Stimulated activated CD4-positive, alpha-beta T cell treated with anti-CD3 and anti-CD28 coated beads, Interleukin-2, amount 100 ng/mL, for 48 hours (primary cell): ENCODE data around the gene MCEE.
"Not testable (repeated sequence)": the region's sequence is repeated elsewhere in the genome, so short reads cannot be mapped to it uniquely, and the experiment has no call there.

Experiments used
- DNase-seq, 2 donors: peaks; one replicate each; pipeline ENCODE4 v3.0.0-alpha.2; 2020

Gene MCEE

DNA sequence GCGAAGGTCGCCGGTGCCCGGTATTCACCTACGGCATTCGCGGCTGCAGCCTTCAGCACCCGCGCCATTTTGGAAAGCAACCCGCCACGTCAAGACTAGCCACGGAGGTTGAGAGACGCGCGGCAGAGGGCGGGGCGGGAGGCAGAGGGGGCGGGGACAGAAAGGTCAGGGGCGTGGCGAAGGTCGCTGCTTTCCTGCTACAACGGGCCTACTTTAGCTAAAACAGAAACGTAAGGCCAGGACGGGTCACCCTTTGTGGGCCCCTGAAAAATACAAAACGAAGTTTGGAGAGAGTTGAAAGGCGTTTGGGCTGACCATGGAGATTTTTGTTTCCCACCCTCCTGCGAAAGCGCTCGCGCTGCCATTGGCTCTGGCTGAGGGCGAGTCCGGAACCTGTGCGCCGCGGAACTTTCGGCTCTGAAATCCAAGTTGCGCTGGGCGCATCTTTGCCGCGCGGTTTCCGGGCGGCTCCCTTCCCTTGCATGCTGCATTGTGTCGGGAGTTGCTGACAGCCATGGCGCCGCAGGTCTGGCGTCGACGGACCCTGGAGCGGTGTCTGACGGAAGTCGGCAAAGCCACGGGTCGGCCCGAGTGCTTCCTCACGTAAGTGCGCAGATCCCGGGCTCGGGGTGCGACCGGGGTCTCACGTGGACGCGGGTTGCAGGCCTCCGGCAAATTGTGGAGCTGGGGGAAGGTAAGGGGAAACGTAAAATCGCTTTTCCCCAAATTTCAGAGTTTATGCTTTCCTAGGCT lies at the start of gene MCEE, which contains the start of gene MPHOSPH10:
MCEE (minus strand) TSS at position 78 of the 753 bp plus-strand sequence; CDS start at position 68, 10 bp downstream.
MPHOSPH10 (plus strand) TSS at position 483 of the 753 bp plus-strand sequence; CDS start at position 515, 32 bp downstream.
- DNase-seq: peak; percentile 85 to 87

DNA sequence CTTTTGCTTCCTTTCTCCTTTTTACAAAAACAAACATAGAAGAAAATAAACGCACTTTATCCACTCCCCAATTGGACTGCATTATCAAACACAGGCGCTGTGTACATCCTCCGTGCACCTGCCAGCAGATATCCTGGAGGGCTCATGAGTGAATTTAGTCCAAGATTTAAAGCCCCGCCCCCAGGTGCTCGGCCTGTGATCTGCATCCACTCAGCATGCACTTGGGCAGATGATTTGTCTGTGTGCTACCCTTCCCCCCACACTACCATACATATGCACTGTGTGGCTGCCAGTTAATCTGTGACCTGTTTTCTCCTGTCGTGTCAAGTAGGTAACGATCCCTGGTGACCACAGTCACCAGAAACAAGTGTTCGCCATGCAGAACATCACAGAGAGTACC lies 48.8 kb upstream of the MCEE start:
- not testable (repeated sequence) for DNase-seq

DNA sequence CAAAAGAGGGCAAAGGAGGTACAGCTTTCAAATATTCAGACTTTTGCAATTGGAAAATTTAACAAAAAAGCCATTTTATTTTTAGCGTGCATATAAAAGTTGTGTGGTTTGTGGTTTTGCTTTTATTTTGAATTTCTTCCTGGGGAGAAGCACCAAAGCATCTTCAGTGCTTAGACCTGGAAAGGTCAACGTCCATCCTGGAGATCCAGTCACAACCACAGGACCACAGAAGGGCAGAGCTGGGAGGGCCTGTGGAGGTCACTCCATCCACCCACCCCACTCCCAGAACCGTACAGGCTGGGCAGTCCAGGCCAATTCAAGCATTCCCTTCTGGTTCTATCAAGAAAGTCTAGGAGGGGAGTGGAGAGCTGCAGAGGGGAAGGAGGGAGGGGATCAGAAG lies 44.2 kb upstream of the MCEE start:
- DNase-seq: no peak

DNA sequence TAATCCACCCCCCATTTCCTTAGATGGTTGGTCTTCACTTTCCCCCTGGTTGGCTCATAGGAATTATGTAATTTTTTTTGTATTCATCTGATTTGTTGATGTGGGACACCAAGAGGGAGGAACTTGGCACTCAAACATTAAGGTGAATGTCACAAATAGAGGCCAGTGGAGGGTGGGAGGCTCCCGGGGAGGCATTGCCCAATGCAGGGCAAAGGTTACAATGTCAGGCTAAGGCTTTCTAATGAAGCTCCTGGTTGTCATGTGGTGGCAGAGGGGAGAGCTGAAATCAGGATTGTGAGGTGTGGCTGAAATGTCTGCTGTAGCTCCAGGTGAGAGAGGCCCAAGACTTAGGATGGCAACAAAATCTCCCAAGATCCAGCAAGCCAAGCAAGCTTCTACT lies 43.1 kb upstream of the MCEE start:
- DNase-seq: no peak

DNA sequence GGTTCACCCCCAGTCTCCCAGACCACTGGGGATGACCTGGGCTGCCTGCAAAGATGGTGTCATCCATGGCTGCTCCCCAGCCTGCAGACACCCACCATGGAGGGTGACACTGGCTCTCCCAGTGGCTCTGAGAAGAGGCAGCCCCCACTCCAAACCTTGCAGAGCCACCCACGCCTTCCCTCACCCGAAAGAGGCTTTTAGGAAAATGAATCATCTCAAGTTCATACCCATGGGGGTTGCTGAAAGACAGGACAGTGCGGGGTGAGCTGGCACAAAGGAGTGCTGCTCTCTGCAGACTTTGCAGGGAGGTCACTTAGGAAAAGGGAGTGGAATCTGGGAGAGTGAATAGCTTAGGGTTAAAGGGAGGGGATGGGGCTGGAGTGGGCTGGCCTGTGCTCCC lies 36.8 kb upstream of the MCEE start:
- no peak for DNase-seq

DNA sequence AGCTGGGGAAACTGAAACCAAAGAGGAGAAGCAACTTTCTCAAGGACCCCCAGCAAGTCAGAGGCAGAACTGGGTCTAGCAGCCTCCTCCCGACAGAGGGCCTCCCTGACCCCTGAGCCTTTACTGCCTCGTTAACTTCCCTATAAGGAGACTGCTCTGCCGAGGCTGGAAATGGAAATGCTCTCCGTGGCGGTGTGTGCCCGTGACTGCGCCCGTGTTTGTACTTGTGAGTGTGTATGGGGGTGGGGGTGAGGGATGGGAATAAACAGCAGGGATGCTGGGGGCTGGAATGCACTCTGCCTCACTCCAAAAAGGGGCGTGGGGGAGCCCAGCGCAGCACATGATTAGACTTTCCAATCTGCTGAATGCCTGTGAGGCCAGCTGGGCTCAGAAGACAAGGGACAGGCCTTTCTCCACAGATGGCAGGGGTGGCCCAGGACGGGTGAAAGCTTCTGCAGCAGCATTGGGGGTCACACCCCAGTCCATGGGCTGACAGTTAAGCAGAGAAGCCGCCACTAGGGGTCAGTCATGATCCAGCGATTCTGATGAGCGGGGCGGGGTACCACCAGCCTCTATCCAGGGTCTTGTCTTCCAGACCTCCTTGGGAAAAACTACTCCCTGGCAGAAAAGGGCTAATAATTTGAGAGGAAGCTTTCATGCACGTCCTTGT lies 27.2 kb upstream of the MCEE start:
- peak; percentile 64 to 67 for DNase-seq

DNA sequence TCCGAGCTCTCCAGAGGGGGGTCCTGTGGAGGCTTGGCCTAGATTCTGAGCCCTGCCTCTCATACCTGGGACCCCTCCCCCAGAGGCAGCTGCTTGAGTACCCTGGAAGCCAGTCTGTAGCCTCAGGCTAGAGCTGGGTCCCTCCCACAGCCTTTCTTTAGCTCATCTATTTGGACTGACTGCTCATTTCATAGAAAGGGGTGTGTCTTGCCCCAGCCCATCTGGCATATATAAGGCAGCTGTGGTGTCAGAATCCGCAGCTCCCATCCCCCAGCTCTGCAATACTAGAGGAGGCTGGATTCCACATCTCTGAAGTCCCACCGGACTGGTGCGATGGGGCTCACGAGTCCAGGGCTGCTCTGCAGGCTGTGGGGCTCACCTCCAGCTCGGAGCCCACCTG lies 26.5 kb upstream of the MCEE start:
- DNase-seq: no peak

DNA sequence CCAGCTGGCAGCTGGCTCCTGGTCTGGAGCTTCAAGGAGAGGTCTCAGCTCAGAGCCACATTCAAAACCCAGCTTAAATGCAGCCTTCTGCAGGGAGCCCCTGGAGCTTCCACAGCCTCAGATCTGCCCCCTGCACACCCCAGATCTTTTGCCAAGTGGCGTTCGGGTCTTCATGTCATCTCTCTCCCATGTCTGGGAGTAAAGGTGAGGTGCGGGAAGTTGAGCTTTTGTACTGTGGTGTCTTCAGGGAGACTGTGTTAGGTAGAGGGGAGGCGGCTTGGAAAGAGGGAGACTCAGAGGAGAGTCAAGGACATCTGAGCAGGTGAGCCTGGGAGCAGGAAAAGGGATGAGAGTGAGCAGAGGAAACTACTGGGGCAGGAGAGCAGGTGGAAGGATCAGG lies 25.8 kb upstream of the MCEE start:
- DNase-seq: no peak

DNA sequence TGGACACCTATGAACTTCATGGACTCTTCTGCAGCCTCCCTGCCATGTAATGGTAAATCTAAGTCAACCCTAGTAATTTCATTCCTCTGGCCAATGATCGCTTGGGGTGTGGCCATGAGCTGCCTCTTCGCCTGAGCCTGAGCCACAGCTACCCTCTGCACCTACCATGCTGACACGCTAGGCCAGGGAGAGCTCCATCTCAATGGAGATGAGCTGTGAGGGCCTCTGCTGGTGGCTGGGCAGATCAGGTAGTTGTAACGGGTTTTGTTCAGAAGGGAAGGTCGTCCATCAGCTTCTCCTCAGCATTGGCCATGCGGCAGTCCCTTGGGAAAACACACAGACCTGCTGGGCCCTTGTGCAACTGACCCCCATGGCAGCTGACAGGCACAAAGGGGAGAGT lies 24.8 kb upstream of the MCEE start:
- no peak for DNase-seq

DNA sequence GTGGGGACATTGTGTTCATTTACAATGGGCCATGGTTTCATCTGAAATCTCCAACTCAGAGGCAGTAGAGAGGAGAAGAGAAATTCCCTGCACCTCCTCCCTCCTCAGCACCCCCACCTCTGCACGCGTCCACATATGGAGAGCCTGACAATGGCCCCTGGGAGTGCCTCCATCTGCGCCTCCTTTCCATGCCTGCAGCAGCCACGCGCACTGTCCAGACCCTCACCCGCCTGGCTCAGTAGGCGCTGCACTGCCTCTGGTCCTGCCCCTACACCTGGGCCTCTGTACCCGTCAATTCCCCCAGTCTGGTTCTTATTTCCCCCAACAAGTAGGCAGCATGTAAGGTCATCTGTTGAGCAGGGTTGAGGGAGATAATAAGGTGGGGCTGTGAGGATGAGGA lies 24.2 kb upstream of the MCEE start:
- DNase-seq: no peak

DNA sequence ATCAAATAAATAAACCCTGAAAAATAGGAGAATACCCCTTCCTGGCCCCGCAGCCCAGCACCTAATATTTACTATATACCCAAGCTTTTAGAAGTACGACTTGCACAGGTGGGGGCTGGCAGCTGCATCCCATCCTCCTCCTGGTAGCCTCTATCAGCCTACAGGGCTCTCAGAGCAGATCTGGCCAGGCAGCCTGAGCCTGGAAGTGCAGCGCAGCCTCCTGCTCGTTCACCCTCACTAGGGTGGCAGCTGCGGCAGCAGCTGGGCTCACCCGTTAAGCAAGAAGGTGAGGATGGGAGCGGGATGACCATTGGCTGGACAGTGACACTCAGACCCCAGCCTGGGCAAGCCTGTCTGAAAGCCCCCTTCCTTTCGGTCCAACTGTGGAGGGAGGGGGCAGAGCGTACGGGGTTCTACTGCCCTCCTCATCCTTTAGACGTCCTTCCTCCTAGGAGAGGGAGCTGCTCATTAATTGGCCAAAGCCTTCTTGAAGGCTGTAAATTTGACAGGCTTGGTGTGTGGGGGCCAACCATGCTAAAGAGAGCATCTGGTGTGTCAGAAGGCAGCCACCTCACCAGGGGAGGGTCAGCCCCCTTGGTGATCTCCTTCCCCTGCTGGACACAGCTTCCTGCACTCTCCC lies 23.7 kb upstream of the MCEE start:
- DNase-seq: no peak

DNA sequence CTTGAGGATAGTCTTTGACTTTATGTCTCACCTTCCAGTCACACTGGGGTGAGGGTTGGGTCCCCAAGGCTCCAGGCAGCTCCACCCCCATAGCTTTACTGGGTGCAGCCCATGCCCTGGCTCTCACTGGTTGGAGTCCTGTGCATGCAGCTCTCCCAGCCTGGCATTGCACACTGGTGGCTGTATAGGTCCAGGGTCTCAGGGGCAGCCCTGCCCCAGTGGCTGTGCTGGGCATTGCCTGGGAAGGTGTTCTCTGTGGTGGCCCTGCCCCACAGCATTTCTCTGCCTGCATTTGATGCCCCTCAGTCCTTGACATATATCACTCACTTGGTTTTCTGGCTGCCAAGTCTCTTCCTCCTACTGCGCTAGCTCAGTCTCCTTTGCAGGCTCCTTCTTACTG lies 21.6 kb upstream of the MCEE start:
- DNase-seq: no peak

DNA sequence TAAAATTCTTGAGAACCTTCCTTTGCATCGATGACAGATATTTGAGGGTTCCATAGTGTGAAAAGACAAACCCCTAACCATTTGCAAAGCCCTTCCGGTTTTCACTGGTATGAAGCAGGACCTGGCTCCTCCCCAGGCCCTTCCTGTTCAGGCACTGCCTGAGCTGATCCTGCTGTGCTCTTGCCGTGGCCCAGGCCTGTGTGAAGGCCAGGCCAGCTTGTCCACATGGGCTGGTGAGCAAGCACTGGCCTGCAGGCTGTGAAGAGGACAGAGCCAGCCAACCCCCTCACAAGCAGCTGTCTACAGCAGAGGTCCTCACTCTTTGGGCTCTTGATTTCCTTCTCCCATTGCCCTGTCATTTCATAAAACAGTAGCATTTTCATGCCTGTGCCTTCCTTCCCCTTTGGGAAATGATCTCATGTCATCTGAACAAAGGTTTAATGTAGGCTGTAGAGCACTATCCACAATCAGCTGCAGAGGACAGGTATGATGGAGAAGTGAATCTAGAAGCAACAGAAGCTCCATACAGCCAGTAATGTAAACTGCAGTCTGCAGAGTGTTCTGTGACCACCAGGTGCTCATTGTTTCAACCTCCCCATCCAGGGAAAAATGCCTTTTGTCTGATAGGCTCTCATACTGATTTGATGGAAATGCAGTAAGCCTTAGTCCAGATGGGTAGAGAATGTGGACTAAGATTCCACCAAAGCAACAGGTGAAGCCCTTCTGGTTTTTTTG lies 20.2 kb upstream of the MCEE start:
- DNase-seq: no peak

DNA sequence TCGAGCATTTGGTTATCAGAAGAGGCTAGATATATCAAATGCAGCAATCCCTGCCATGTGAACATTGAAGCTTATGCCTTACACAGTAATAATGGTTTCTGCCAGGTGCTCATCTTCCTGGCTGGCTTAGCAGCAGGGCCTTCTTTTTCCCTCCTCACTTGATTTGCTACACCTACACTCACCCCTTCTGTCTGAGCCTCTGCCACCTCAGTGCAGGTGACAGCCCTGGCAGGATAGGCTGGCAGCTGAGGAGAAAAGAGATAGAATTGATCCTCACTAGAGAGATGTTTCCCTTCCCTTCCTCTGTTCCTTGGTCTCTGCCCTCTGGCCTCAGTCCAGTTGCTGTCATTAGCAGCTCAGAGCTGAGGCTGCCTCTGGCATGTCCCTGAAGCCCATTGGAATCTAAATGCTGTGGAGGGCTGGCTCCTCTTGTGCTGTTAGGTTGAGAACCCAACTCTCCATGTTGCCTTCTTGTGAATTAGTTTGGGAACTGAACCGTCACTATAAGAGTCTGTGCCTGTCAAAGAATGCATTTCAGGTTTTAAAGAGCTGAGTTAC lies 18.6 kb upstream of the MCEE start:
- DNase-seq: no peak

DNA sequence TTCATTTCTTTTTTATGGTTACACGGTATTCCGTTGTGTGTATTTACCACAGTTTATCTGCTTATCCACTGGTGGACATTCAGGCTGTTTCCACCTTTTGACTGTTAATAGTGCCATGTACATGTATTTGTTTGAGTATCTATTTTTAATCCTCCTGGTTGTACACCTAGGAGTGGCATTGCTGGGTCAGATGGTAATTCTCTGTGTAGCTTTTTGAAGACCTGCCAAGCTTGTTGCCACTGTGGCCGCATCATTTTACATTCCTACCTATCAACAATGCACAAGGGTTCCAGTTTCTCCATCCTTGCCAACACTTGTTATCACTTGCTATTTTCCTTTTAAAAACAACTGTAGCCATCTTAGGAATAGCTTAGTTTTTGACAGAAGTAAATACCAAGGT lies 13.8 kb upstream of the MCEE start:
- DNase-seq: no peak

DNA sequence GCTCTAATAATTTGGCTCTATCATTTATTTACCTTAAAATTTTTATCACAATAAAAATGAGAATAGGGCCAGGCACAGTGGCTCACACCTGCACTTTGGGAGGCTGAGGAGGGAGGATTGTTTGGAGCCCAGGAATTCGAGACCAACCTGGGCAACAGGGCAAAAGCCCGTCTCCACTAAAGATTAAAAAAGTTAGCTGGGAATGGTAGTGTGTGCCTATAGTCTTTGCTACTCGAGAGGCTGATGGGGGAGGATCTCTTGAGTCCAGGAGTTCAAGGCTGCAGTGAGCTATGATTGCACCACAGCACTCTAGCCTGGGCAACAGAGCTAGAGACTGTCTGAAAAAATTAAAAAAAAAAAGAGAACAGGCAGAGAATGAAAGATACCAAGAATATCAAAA lies 6.1 kb upstream of the MCEE start:
- no peak for DNase-seq

DNA sequence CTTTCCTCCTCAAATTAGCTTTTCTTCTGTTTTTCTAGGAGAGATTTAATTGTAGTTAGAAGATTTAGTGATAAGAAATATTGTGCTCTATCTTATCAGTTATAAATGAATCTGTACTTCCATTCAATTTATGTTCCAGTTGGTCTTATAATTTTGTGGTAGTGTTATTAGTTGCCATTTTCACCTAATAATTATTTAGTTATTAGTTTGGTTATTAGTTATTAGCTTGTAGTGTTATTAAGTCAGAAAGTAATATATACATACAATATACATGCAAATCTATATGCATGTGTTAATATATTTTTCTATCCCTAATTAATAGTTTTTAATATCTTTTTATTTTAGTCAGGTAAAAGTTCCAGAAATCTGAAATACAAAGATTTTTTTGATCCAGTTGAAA lies 3.6 kb upstream of the MCEE start:
- no peak for DNase-seq

DNA sequence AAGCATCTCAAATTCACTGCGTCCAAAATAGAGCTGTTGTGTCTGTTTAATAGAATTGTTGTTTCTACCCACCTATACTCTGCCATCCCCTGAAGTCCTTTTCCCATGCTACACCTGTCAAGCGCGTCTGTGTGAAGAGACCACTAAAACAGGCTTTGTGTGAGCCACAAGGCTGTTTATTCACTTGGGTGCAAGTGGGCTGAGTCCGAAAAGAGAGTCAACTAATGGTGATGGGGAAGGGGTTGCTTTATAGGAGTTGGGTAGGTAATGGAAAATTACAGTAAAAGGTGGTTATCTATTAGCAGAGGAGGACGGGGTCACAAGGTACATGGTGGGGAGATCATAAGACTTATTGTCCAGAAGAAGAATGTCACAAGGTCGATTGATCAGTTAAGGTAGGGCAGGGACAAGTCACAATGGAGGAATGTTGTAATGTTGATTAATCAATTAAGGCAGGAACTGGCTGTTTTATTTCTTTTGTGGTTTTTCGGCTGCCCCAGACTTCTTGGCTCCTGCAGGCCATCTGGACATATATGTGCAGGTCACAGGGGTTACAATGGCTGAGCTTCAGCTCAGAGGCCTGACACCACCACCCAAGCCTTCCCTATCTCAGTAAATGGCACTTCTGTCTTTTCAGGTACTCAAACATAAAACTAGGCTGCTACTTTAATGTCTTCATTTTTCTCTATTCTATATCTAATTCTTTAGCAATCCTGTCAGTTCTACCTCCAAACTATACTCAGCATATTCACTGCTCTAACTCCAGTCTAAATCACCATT lies 1.5 kb upstream of the MCEE start:
- DNase-seq: not testable (repeated sequence)

DNA sequence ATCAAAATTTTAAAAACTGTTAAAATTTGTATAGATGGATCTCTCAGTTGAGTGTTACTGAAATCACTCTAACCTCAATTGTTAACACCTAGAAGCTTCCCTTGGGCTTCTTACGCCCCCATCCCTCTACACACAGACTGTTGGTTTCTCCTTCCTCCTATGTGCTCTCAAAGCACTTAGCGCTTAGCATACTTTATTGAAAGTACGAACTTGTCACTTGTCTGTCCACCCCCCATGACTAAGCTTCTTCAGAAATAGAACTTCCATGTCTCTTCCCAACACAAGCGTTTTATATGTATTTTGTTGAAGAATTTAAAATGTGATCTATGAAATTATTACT lies 846 bp upstream of the MCEE start:
- no peak for DNase-seq

DNA sequence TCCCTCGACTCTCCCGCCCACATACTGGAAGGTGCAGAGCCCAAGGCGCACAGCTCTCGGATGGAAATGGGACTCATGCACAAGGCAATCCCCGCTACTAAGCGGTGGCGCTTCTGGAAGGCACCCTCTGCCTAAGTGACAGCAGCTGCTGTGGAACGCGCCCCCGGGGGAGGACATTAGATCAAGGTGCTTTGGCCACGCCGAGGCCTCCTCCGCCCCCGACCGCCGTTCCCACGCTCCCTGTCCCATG lies 202 bp downstream of the MCEE start:
- DNase-seq: no peak

DNA sequence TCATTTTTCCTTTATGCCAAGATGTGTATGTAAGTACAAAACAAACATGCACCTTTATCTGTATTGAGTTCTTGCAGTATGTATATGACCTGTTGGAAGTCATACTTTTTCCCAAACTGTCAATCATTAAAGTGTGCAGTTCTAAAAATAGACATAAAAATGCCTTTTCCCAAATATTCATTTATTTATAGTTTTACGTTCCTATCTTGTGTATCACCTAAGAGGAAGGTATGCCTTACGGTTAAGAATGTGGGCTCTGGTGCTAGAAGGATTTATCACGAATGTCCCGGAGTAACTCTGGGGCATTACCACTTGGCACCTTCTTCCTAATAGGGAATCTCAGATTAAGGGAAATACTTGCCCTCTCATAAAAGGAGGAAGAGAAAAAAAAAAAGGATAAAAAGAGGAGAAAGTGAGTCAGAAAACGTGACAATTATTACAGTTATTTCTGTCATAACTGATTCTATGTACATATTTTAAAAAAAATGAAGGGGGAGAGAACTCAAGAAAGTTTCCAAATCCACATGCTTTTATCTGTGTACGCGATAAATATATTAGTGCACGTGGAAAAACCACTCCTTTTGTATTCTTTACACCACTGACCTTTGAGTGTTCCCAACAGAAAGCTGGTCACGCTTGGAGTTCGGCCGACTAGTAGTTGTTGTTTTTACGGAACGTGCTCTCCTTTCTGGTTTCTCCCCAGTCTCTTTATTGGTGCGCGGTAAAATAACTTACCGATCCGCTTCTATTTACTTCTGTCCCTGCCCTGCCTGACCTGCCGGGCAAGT lies 721 bp downstream of the MCEE start:
- no peak for DNase-seq

DNA sequence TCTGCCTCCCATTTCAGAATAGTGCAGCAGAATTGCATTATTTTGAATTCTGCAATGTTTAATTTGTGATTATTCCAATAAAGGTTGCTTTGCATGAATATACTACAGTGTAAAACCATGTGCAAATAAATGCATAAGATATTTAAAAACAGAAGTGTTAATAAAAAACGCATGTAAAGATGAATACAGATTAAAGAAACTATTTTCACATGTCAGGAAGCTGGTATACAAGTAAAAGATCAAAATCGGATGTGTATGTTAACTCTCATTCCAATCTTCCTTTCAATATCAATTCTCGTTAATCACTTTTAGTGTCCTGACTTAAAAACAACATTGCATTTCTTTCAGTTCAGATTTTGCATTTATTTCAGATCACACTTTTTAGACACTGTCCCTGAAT lies 3.1 kb downstream of the MCEE start:
- DNase-seq: no peak
